Fibroblast of pulmonary artery (primary cell): ENCODE measurements around the gene USP37.

Experiments used
- DNase-seq: peaks from one replicate; pipeline ENCODE4 v3.0.0-alpha.2; 2010; ENCODE audit warnings: low read depth
- H3K4me3 ChIP-seq: replicated peaks from 2 replicates; pipeline ENCODE4 v1.5.1; 2011; ENCODE audit warnings: low read depth, mild to moderate bottlenecking, control low read depth, low read length, moderate library complexity
- CTCF ChIP-seq: IDR thresholded peaks from 2 replicates; pipeline ENCODE4 v1.5.1; 2011; ENCODE audit warnings: mild to moderate bottlenecking, control low read depth, low read length, inconsistent platforms; ENCODE audit errors: missing control alignments

The USP37 gene

GRCh38 chr2:218568190-218569037 lies at the start of gene USP37, which contains the start of gene CNOT9:
Gene USP37 (minus strand): TSS chr2:218568351. CDS start chr2:218558653, 9,698 bp downstream.
Gene CNOT9 (plus strand): TSS chr2:218568839. CDS start chr2:218568955, 116 bp downstream.
- TF ChIP-seq CTCF, result no peak
- DNase-seq, result peak; percentile 99
- H3K4me3 ChIP-seq, result peak within 1 kb of the TSS; percentile 91

GRCh38 chr2:218615868-218616315 lies 47.7 kb upstream of the USP37 start:
- H3K4me3 ChIP-seq, result no peak overlapping the region
- TF ChIP-seq CTCF, result no peak
- DNase-seq, result no peak

GRCh38 chr2:218607436-218608115 lies 39.4 kb upstream of the USP37 start, which contains the start of gene PLCD4:
Gene PLCD4 (plus strand): TSS chr2:218607899. CDS start chr2:218615740, 7,841 bp downstream.
- peak within 1 kb of the TSS; percentile 51 for H3K4me3 ChIP-seq
- peak; percentile 17 for TF ChIP-seq CTCF
- peak; percentile 69 for DNase-seq

GRCh38 chr2:218605432-218605831 lies 37.3 kb upstream of the USP37 start:
- no peak for TF ChIP-seq CTCF
- DNase-seq, result peak; percentile 29
- H3K4me3 ChIP-seq, result no peak overlapping the region

GRCh38 chr2:218585541-218585940 lies 17.4 kb upstream of the USP37 start:
- no peak overlapping the region for H3K4me3 ChIP-seq
- no peak for TF ChIP-seq CTCF
- DNase-seq, result no peak

- peak; percentile 11 for TF ChIP-seq CTCF
- no peak for DNase-seq
- no peak overlapping the region for H3K4me3 ChIP-seq
These were observed 16.1 kb upstream of the USP37 start for GRCh38 chr2:218583983-218584850.
